ENCODE data around the gene TBATA.

TBATA gene

DNA sequence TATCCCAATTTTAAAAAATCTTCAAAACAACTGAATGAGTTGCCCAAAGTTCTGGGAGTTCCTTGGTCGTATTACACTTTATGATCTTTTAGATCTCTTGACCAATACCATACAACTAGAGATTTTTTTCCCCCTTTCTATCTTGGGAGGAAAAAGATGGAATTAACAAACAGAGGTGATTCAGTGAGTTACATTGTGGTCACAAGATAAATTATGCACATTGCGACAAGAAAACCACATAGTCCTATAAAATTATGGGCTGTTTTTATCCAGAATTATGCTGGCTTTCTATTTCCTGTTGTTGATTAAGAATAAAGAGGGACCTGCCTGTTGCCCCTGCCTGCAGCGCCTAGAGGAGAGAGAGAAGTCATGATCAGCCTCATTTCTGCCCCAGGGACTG lies 22.4 kb upstream of the TBATA start:
- DNase-seq = no peak

DNA sequence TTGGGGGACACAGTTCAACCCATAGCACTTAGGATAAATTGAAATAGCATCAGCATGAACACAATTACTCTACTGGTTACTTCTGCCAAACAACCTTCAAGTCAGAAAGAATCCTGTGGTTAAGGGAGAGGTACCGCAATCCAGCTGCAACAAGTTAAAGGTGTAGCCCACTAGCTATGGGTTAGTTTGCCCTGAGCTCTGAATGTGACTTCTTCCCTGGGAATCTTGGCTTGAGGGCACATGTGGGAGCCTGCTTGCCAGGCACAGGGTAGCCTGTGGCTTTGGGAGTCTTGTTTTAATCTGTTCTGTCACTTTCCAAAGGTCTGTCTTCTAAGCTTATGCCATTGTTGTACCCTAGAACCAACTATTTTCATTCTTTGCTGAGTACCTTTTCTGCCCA lies 21.7 kb upstream of the TBATA start:
- no peak for DNase-seq

DNA sequence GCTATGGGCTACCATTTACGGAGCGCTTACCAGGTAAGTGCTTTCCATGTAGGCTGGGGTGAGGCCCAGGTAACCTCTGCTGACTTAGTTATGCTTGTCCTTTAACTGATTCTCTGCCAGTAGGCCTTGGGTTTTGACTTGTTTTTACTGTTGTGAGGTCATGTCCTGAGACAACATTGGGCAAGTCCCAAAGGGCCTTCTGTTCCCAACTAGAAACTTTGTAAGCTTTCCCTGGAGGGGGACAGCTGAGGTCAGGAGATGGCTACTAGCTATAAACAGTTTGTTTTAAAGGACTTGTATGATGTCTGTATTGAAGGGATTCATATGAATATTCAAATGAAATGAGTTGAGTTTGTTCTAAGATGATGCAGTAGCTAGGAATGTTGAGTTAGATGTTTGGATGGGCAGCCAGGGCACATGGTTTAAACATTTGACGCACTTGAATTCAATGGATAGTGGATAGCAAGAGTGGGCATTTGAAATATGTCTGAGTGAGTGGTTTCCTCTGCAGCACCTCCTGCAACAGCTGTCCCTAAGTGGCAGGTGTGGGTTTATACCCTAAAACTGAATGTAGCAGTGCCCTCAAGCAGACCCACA lies 20.5 kb upstream of the TBATA start:
- DNase-seq = no peak

DNA sequence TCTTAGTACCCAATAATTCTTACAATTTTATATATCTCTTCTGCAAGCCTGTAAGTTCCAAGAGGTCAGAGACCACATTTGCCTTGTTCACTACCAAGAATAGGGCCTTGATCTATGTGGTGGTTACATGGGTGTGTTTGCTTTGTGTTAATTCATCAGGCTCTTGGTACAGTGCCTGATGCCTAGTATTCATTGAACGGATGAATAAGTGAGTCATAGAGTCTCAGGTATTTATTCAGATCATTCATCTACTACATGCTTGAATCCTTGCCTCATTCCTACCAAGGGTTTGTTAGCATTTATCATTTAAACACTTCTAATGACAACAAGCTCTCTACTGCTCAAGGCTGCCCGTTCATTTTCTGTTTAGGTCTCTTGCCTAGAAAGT lies 19.2 kb upstream of the TBATA start:
- DNase-seq = no peak

DNA sequence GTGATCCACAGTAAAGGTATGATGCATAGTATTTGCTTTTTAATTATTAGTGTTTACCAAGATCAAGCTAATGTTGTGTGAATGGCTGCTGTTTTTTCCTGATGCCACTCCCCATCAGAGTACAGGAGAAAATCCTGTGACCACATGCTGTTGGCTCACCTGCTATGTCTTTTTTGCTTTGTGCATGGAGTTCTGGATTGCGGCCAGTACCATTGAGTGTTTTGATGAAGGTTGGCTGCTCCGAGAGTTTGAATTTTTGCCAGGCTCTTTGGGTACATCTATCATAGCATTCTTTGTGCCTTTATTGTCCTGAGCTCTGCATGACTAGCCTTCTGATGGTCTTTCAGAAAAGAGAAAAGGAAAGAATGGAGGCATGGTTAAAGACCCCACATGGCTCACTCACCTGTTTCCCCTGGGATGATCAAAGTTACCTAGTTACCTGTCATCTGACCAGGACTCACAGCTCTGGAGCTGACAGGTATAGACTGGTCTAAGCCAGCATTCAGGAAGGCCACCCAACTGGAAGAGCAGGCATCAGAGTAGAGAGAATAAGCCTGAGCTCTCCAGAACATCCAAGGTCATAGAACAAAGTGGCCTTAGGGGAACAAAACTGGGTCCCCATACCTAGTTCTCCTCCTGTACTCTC lies 18.7 kb upstream of the TBATA start:
- DNase-seq = no peak

DNA sequence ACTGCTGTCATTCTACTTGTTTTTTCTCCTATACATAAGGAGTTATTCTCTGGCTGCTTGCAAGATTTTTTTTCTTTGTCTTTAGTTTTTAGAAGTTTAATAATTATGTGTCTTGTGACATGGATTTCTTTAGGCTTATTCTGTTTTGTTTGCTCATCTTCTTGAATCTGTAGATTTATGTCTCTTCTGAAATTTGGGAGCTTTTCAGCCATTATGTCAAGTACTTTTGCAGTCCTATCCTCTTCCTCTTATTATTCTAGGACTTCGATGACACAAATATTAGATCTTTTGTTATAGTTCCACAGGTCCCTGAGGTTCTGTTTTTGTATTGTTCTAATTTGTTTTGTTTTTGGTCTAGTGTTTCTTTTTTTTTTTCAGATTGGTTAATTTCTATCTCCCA lies 16.7 kb upstream of the TBATA start:
- DNase-seq = no peak

DNA sequence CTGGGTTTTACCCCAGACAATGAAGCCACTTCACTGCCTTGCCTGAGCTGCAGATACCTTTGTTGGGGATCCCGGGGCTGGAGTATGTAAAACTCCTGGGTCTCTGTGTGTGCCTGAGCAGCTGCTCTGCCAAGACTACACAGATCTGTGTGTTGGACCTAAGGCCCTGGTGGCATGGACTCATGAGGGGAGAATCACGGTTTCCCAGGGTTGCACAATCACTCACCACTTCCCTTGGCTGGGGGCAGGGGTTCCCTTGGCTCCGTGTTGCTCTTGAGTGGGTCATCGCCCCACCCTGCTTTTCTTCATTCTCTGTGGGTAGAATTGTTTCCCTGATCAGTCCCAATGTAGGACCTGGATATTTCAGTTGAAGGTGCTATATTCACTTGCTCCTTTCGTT lies 13.9 kb upstream of the TBATA start:
- DNase-seq = no peak

- no peak for DNase-seq
Observed at GRCh38 chr10:70797840-70798239, 12.7 kb upstream of the TBATA start.

DNA sequence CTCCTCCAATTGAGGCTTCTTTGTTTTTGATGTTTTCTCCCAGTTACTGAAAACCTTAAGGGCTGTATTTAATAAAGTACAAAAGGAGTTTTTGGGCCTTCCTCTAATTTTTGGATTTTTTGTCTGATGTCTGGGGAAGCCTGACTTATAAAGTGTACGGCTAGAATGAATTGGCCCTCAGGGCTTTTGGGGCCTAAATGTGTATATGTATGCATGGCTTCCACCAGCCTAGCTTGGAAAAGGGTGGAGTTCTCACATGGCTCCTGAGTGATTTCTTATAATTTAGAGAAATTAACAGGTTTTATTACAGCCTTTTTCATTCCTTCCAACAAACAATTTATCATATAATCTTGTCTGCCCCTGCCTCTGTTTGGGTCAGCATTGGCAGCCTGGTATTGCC lies 10.4 kb upstream of the TBATA start:
- no peak for DNase-seq

GRCh38 chr10:70791386-70792039 lies 6.3 kb upstream of the TBATA start:
- DNase-seq = no peak

DNA sequence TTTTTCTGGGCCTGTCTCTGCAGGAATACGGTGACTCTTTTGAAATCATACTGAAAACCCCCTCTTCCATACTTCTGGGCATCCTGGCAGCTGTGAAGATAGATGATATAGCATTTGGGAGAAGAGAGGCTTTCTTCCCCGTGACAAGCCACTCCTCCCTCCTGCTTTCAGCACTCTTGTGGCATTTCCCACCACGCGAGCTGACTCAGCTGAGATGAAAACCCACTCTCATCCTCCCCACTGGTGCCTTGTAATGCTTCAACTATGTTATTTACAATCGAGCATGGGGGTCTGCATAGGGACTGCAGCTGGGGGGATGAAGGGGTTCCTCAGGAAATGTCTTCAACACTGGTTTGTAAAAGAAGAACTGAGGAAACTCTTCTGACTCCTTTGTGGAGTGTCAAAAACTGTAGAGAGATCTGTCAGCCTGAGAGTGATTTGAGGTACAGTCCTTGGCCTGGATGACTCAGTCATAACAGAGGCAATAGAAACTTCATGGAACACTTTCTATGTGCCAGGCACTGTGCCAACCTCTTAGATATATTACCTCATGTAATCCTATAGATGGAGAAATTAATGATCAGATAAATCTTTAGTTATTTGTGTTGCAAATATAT lies 1.7 kb upstream of the TBATA start:
- no peak for DNase-seq

- no peak for DNase-seq
Observed at GRCh38 chr10:70784471-70784870, 706 bp downstream of the TBATA start.

DNA sequence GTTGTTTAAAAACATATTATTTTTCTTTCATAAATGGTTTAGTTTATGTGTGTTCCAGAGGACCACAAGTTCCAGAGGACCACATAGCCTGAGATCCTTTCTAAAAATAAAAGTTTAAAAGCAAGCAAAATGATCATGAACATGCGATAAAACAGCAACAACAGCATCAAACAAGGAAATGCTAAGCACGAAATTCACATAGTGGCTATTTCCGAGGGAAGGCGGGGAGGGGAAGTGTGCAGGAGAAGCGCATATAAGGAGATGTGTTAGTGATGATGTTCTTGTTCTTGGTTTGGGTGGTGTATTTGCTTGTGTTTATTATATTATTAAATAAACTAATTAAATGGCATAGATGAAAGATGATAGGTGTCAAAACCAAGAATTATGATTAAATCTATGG lies 1.2 kb downstream of the TBATA start:
- DNase-seq = no peak

DNA sequence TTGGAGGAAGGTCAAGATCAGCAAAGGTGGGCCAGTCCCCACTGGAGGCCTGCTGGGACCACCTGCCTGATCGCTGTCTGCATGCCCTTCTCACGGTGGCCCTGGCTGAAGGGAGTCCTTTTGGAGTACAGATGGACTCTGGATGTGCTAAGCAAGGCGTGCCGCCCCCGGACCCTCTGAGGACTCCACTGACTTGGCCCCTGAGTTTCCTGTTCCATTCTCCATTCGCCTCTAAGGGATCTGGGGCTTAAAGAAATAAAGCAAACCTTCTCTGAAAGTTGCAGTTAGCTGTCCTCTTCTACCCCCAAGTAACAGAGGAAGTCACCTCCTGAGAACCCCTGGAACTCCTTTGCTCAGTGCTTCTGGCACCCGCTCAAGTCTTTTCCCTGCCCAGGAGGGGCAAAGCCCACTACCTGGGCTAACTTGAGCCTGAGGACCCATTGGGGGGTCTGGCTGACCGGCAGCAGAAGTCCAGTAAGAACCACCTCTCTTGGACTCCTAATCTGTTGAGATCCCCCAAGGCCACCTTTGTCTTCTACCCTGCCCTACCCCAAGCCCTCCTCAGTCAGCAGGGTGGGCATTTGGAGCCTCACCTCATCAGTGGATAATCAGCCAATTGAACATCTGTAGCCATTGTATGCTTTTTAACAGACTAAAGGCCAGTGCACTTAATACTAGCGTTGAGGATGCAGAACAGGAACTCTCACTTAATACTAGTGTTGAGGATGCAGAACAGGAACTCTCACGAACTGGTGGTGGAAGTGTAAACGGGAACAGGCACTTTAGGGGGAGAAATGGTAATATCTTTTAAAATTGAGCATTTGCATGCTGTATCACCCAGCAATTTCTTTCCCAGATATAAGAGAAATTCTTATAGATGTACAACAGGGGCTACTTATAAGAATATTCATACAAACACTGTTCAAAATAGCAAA lies 2.2 kb downstream of the TBATA start:
- DNase-seq = no peak

DNA sequence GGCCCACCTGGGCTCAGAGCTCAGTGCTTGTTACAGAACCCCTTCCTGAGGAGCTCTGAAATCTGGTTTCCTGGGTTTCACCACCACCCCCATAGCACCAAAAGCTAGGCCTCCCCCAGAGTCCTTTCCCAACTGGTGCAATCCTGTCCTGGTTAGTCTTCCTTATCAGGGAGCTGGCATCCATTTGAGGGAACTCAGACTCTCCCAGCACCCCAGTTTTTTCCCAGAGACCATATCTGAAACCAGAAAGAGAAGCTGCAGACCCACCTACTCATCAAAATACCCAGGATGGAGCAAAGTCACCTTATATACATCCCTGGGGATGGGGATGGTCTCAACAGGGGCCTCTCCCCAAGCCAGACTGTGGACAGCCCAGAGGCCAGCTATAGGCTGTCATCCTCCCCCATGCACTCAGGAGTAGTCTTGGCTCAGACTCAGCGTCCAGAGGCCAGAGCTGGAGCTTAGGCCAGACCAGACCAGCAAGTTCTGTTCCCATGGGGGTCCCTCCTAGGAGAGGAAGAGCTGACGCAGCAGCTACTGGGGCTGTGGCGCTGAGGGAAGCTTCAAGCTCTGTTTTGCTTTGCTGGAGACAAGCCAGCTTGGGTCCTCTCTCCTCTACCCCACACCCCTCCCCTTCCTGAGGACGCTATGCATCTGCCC lies 3.0 kb downstream of the TBATA start:
- DNase-seq = no peak

- DNase-seq = no peak
Observed at GRCh38 chr10:70781461-70782051, 3.6 kb downstream of the TBATA start.

- no peak for DNase-seq
Observed at GRCh38 chr10:70780772-70781171, 4.4 kb downstream of the TBATA start.

- DNase-seq = no peak
Observed at GRCh38 chr10:70780370-70780760, 4.8 kb downstream of the TBATA start.

DNA sequence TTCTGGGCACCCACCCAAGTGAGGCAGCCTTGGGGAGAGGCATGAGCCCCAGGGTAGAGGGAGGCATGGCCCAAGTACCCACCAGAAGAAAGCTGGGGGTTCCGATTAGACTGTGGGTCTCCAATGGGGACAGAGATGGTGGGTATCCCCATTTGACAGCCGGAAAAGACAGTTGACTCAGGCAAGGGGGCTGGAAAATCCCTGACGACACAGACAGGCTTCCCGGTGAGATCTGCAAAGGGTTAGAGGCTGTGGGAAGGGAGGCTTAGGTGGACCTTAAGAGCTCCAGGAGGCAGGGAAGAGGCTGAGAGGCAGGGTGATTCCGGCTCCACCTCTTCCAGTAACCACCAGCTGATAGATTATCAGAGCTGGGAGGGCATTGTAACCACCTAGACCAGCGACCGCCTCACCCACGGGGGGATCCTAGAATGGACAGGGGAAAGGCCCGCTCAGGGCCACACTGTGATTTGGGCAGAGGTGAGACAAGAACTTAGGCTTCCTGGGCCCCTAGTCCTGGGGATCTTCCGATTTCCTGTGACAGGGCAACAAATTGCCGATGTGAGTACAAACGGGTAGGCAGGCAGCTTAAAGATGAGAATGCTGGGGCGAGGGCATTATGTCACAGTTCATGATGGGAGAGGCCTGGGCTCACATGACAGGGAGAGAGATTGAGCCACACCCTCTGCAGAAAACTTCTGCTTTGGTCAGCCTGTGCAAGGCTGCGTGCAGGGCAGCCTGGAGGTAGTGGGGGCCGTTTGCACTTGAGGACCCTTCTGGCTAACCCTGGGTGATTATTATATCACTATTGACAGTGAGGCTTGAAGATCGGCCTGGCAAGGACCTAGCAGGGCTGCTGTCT lies 5.4 kb downstream of the TBATA start:
- DNase-seq = no peak

GRCh38 chr10:70779088-70779487 lies 6.1 kb downstream of the TBATA start:
- no peak for DNase-seq
